Neutrophil (primary cell): ENCODE measurements around the gene WDR26.

Source experiments
- H3K27ac ChIP-seq: fragments of 200-600 bp; sonication (generic); 2 replicates; pipeline ENCODE4 v1.5.1; 2016; ENCODE audit warnings: mild to moderate bottlenecking, moderate library complexity
- H3K27me3 ChIP-seq: fragments of 200-600 bp; sonication (generic); 2 replicates; pipeline ENCODE4 v1.6.0; 2016; ENCODE audit warnings: mild to moderate bottlenecking
- H3K36me3 ChIP-seq: fragments of 200-600 bp; sonication (generic); 2 replicates; pipeline ENCODE4 v1.5.1; 2017
- H3K4me1 ChIP-seq, 2 experiments: fragments of 200-600 bp in 1 of 2; sonication (generic) in 1 of 2; 1 replicate in 1 of 2; 2 replicates in 1 of 2; pipeline versions ENCODE4 v1.5.1 to v1.6.1; 2013 to 2016; ENCODE audit warnings: low read depth in 1 of 2, low read length in 1 of 2, mild to moderate bottlenecking in 1 of 2, moderate library complexity in 1 of 2; ENCODE audit not compliant: control insufficient read depth in 1 of 2, insufficient read depth in 1 of 2
- H3K4me3 ChIP-seq, 2 experiments: fragments of 200-600 bp in 1 of 2; sonication (generic) in 1 of 2; 1 replicate in 1 of 2; 2 replicates in 1 of 2; pipeline ENCODE4 v1.5.1; 2013 to 2016; ENCODE audit warnings: low read depth in 1 of 2, low read length in 1 of 2, mild to moderate bottlenecking in 1 of 2, moderate library complexity in 1 of 2
- H3K9me3 ChIP-seq: fragments of 200-600 bp; sonication (generic); 2 replicates; pipeline ENCODE4 v1.5.1; 2016
- CTCF ChIP-seq: fragments of 200-600 bp; sonication (generic); IDR thresholded peaks from 2 replicates; pipeline ENCODE4 v1.5.1; 2016; ENCODE audit warnings: antibody characterized with exemption

The WDR26 gene

GRCh38 chr1:224404916-224405603 lies 29.5 kb downstream of the WDR26 start:
- Histone ChIP-seq H3K4me3 (no peak overlapping the region), H3K4me1 (no peaks in the 10 kb centered on the region), H3K27me3 (no peaks in the 10 kb centered on the region), H3K36me3 (peaks cover 93% of the 10 kb centered on the region), H3K27ac (peak overlapping the region; percentile 7), H3K9me3 (no peaks in the 10 kb centered on the region)
- TF ChIP-seq CTCF, result no peak

- peaks cover 94% of the 10 kb centered on the region for H3K36me3 ChIP-seq
- H3K27ac ChIP-seq, result peak overlapping the region; percentile 21
- no peak overlapping the region for H3K4me3 ChIP-seq
- H3K27me3 ChIP-seq, result no peaks in the 10 kb centered on the region
- no peak for TF ChIP-seq CTCF
- no peaks in the 10 kb centered on the region for H3K4me1 ChIP-seq
- H3K9me3 ChIP-seq, result peaks cover under 1% of the 10 kb centered on the region
Observed at GRCh38 chr1:224402472-224403036, 32.0 kb downstream of the WDR26 start.

- TF ChIP-seq CTCF, result no peak
- H3K4me3 ChIP-seq, result no peak overlapping the region
- H3K4me1 ChIP-seq, result no peaks in the 10 kb centered on the region
- peaks cover 99% of the 10 kb centered on the region for H3K36me3 ChIP-seq
- peaks cover 7% of the 10 kb centered on the region for H3K9me3 ChIP-seq
- H3K27ac ChIP-seq, result no peak overlapping the region
- H3K27me3 ChIP-seq, result no peaks in the 10 kb centered on the region
Observed at GRCh38 chr1:224399887-224400286, 34.7 kb downstream of the WDR26 start.

- no peak for TF ChIP-seq CTCF
- Histone ChIP-seq H3K9me3 (peaks cover 7% of the 10 kb centered on the region), H3K4me1 (peaks cover 0 to 5% of the 10 kb centered on the region in 2 experiments), H3K4me3 (no peak overlapping the region), H3K36me3 (peaks cover 97% of the 10 kb centered on the region), H3K27ac (no peak overlapping the region), H3K27me3 (no peaks in the 10 kb centered on the region)
Observed at GRCh38 chr1:224393294-224393693, 41.3 kb downstream of the WDR26 start.

- Histone ChIP-seq H3K4me1 (peaks cover 0 to 5% of the 10 kb centered on the region in 2 experiments), H3K27ac (no peak overlapping the region), H3K4me3 (no peak overlapping the region), H3K27me3 (no peaks in the 10 kb centered on the region), H3K9me3 (peaks cover 7% of the 10 kb centered on the region), H3K36me3 (peaks cover 97% of the 10 kb centered on the region)
- TF ChIP-seq CTCF, result no peak
Observed at GRCh38 chr1:224392411-224393249, 42.0 kb downstream of the WDR26 start.
